HCT116 (cell line): ENCODE results near the gene BPIFB1. TPM values are rescaled to one million over a fixed set of nuclear protein-coding genes. Genes with fewer than 3 reads are reported as not detected.

ENCODE experiments used
- ATAC-seq: fragments of 200-7000 bp; cut with Tn5 transposase; 2 replicates; pipeline ENCODE4 v1.9.1; 2020; ENCODE audit warnings: mild to moderate bottlenecking, moderate library complexity
- BruUV-seq: library from RNA; stranded (reverse); fragments of 400-500 nt; replicated peaks from 2 replicates; lab custom pipeline; 2021; lab: Mats Ljungman, UMichigan
- CTCF ChIA-PET: fragments of 300-600 bp; sonication (Branson Sonifier 250); formaldehyde crosslinking; loops from one replicate; lab custom pipeline; 2021; ENCODE audit warnings: antibody characterized with exemption; lab: Charles Lee
- POLR2A ChIA-PET: fragments of 300-600, 350-600 bp; sonication (Branson Sonifier 250); formaldehyde crosslinking; loops from one replicate; lab custom pipeline; 2021; ENCODE audit warnings: antibody characterized with exemption; lab: Charles Lee
- RAD21 ChIA-PET, 2 experiments: fragments of 300-600 bp; sonication (Branson Sonifier 250); formaldehyde crosslinking; loops; one replicate each; lab custom pipeline; 2023; ENCODE audit warnings: low total read pairs in 2 of 2; ENCODE audit not compliant: uncharacterized antibody in 2 of 2, unreplicated experiment in 2 of 2, low non-redundant PET in 1 of 2; lab: Charles Lee
- DNase-seq: peaks from one replicate; pipeline ENCODE4 v3.0.0-alpha.2; 2010; ENCODE audit warnings: low read depth, low spot score
- H2AFZ ChIP-seq: fragments of 200-600 bp; shearing (Covaris generic), sonication (generic); 2 replicates; pipeline ENCODE4 v1.6.1; 2017; ENCODE audit warnings: low read depth, mixed run types, mixed read lengths, antibody characterized with exemption, low read length; ENCODE audit not compliant: poor library complexity, severe bottlenecking
- H3K27ac ChIP-seq: 2 replicates; pipeline ENCODE4 v1.5.1; 2012; ENCODE audit warnings: low read depth, low read length
- H3K27me3 ChIP-seq: fragments of 200-600 bp; sonication (generic); 2 replicates; pipeline ENCODE4 v1.6.1; 2016; ENCODE audit warnings: mixed run types, low read length, mixed read lengths; ENCODE audit not compliant: insufficient read depth
- H3K36me3 ChIP-seq, 2 experiments: fragments of 200-500 bp in 1 of 2; fragments of 200-600 bp in 1 of 2; sonication (Bioruptor generic) in 1 of 2; sonication (generic) in 1 of 2; 2 replicates each; pipeline versions ENCODE4 v1.5.1 to v1.6.1; 2014 to 2016; ENCODE audit warnings: low read length in 2 of 2, inconsistent platforms in 1 of 2, mixed read lengths in 1 of 2, mixed run types in 1 of 2; ENCODE audit not compliant: insufficient read depth in 2 of 2, control insufficient read depth in 1 of 2
- H3K4me1 ChIP-seq, 2 experiments: fragments of 200-600 bp in 1 of 2; sonication (generic) in 1 of 2; 2 replicates each; pipeline versions ENCODE4 v1.5.1 to v1.6.1; 2012 to 2017; ENCODE audit warnings: low read length in 2 of 2, inconsistent platforms in 1 of 2, mild to moderate bottlenecking in 1 of 2, mixed read lengths in 1 of 2, mixed run types in 1 of 2, moderate library complexity in 1 of 2; ENCODE audit not compliant: insufficient read depth in 2 of 2, control insufficient read depth in 1 of 2
- H3K4me2 ChIP-seq: fragments of 200-600 bp; sonication (generic); 2 replicates; pipeline ENCODE4 v1.6.1; 2017; ENCODE audit warnings: mixed run types, low read length, mixed read lengths
- H3K4me3 ChIP-seq, 2 experiments: fragments of 200-600 bp in 1 of 2; sonication (generic) in 1 of 2; replicated peaks in 1 of 2; 2 replicates each; pipeline ENCODE4 v1.5.1; 2011 to 2016; ENCODE audit warnings: low read length in 2 of 2, control low read depth in 1 of 2, low read depth in 1 of 2, mild to moderate bottlenecking in 1 of 2, mixed read lengths in 1 of 2, mixed run types in 1 of 2
- H3K79me2 ChIP-seq: fragments of 200-600 bp; sonication (generic); 2 replicates; pipeline ENCODE4 v1.6.1; 2017; ENCODE audit warnings: mild to moderate bottlenecking, mixed run types, low read length, moderate library complexity, mixed read lengths; ENCODE audit not compliant: insufficient read depth
- H3K9ac ChIP-seq: fragments of 200-600 bp; sonication (generic); 2 replicates; pipeline ENCODE4 v1.6.1; 2016; ENCODE audit warnings: low read length, mixed read lengths
- H3K9me2 ChIP-seq: fragments of 200-600 bp; sonication (generic), shearing (Covaris generic); 2 replicates; pipeline ENCODE4 v1.6.1; 2017; ENCODE audit warnings: mixed run types, mild to moderate bottlenecking, moderate library complexity; ENCODE audit not compliant: insufficient read depth
- H3K9me3 ChIP-seq, 2 experiments: fragments of 200-500 bp in 1 of 2; fragments of 200-600 bp in 1 of 2; sonication (Bioruptor generic) in 1 of 2; sonication (generic) in 1 of 2; 2 replicates each; pipeline ENCODE4 v1.6.1; 2014 to 2017; ENCODE audit warnings: low read length in 2 of 2, mixed read lengths in 2 of 2, inconsistent platforms in 1 of 2, low read depth in 1 of 2, mild to moderate bottlenecking in 1 of 2, mixed run types in 1 of 2, moderate library complexity in 1 of 2; ENCODE audit not compliant: control insufficient read depth in 1 of 2, insufficient read depth in 1 of 2
- H4K20me1 ChIP-seq: fragments of 200-600 bp; sonication (generic), shearing (Covaris generic); 2 replicates; pipeline ENCODE4 v1.6.1; 2017; ENCODE audit warnings: mixed run types, mild to moderate bottlenecking, moderate library complexity; ENCODE audit not compliant: insufficient read depth
- CTCF ChIP-seq, 3 experiments: fragments of 200-600 bp in 1 of 3; sonication (generic) in 1 of 3; IDR thresholded peaks in 2 of 3; conservative IDR thresholded peaks in 1 of 3; 2 replicates each; pipeline ENCODE4 v1.5.1; 2012 to 2017; ENCODE audit warnings: low read depth in 2 of 3, low read length in 2 of 3, antibody characterized with exemption in 1 of 3, borderline replicate concordance in 1 of 3, control low read depth in 1 of 3, mild to moderate bottlenecking in 1 of 3, mixed read lengths in 1 of 3, mixed run types in 1 of 3, moderate library complexity in 1 of 3; ENCODE audit not compliant: insufficient read depth in 1 of 3
- ELF1 ChIP-seq: IDR thresholded peaks from 2 replicates; pipeline ENCODE4 v1.6.1; 2012; ENCODE audit warnings: low read depth, borderline replicate concordance
- EZH2 ChIP-seq: fragments of 200-600 bp; sonication (generic); IDR thresholded peaks from 2 replicates; pipeline ENCODE4 v1.6.1; 2017; ENCODE audit warnings: antibody characterized with exemption, mixed run types
- JUND ChIP-seq: IDR thresholded peaks from 2 replicates; pipeline ENCODE4 v1.6.1; 2012
- POLR2AphosphoS5 ChIP-seq: IDR thresholded peaks from 2 replicates; pipeline ENCODE4 v1.6.1; 2011; ENCODE audit warnings: mild to moderate bottlenecking, low read depth, low read length, moderate library complexity
- RAD21 ChIP-seq: IDR thresholded peaks from 2 replicates; pipeline ENCODE4 v1.6.1; 2012; ENCODE audit warnings: low read depth, mild to moderate bottlenecking
- REST ChIP-seq: IDR thresholded peaks from 2 replicates; pipeline ENCODE4 v1.6.1; 2012; ENCODE audit warnings: low read depth
- SIN3A ChIP-seq: IDR thresholded peaks from 2 replicates; pipeline ENCODE4 v1.6.1; 2012; ENCODE audit warnings: low read depth
- SRF ChIP-seq: IDR thresholded peaks from 2 replicates; pipeline ENCODE4 v1.6.1; 2012; ENCODE audit warnings: low read depth
- YY1 ChIP-seq: IDR thresholded peaks from 2 replicates; pipeline ENCODE4 v1.6.1; 2011; ENCODE audit warnings: low read length, low read depth, moderate library complexity, mild to moderate bottlenecking; ENCODE audit not compliant: insufficient replicate concordance; ENCODE audit errors: extremely low read depth
- ZBTB33 ChIP-seq: IDR thresholded peaks from 2 replicates; pipeline ENCODE4 v1.6.1; 2011; ENCODE audit warnings: mild to moderate bottlenecking, low read length, moderate library complexity; ENCODE audit not compliant: insufficient replicate concordance; ENCODE audit errors: extremely low read depth
- ZNF274 ChIP-seq: fragments of 200-500 bp; sonication (Bioruptor generic); IDR thresholded peaks from 2 replicates; pipeline ENCODE4 v1.6.1; 2014; ENCODE audit warnings: mild to moderate bottlenecking, low read depth, low read length, inconsistent platforms
- intact Hi-C: fragments of 100-400 bp; cut with micrococcal nuclease; formaldehyde crosslinking; loops from 2 replicates; pipeline ENCODE4 v1.10.0; 2022
- total RNA-seq: library from RNA; stranded (reverse); gene quantifications from one replicate; pipeline ENCODE4 v1.2.1, GENCODE V29; 2021; ENCODE audit not compliant: unreplicated experiment

The BPIFB1 gene
- total RNA-seq, 1 experiment from 2014 or later, result 0.17 TPM

- Histone ChIP-seq H3K27ac (no peak overlapping the region), H3K79me2 (no peaks in the 10 kb centered on the region), H3K9ac (no peak overlapping the region), H3K4me2 (no peak overlapping the region), H3K36me3 (no peaks in the 10 kb centered on the region), H3K9me3 (no peaks in the 10 kb centered on the region), H4K20me1 (no peaks in the 10 kb centered on the region), H3K9me2 (no peaks in the 10 kb centered on the region)
- BruUV-seq, result no TSS peak
- POLR2A ChIA-PET, result no interaction called here
- CTCF ChIA-PET, result no interaction called here
- no peak for ATAC-seq
- no peak for DNase-seq
- RAD21 ChIA-PET, result no interaction called here
- TF ChIP-seq POLR2AphosphoS5, result no peak
- no peak for TF ChIP-seq CTCF (IDR thresholded peaks at IDR 0.05 in 2 of 3, conservative IDR thresholded peaks at IDR 0.05 in 1 of 3; ENCODE audit: borderline replicate concordance in 1 of 3, insufficient read depth in 1 of 3, low read depth in 2 of 3, low read length in 2 of 3)
- TF ChIP-seq SRF, result no peak
- TF ChIP-seq JUND, result no peak
- TF ChIP-seq ELF1, result no peak
- TF ChIP-seq, all 23 proteins: peak for 0
- no peaks in the 10 kb centered on the region for H3K4me1 ChIP-seq
- no peak overlapping the region for H2AFZ ChIP-seq
- no peaks in the 10 kb centered on the region for H3K27me3 ChIP-seq
- intact Hi-C loops, result no loop called here
- H3K4me3 ChIP-seq, result no peak overlapping the region
Observed at GRCh38 chr20:33312583-33312982, 29.6 kb downstream of the BPIFB1 start.

- CTCF ChIA-PET, result interaction anchor here (0.7 to 1.3 kb wide), 2 partner anchors 8 to 51 kb away, joined by 3 to 4 read pairs; no protein-coding TSS in a partner anchor
- RAD21 ChIA-PET, result no interaction called here
- BruUV-seq, result no TSS peak
- TF ChIP-seq YY1 (no peak), SRF (no peak), RAD21 (no peak), REST (no peak), ZBTB33 (no peak), ZNF274 (no peak), EZH2 (no peak), SIN3A (no peak)
Observed at GRCh38 chr20:33313686-33314314, 30.8 kb downstream of the BPIFB1 start.

More at GRCh38 chr20:33313686-33314314, 30.8 kb downstream of the BPIFB1 start:
- Histone ChIP-seq H3K9me3 (no peaks in the 10 kb centered on the region), H3K27me3 (no peaks in the 10 kb centered on the region), H4K20me1 (no peaks in the 10 kb centered on the region), H3K36me3 (no peaks in the 10 kb centered on the region), H2AFZ (no peak overlapping the region), H3K9me2 (no peaks in the 10 kb centered on the region), H3K4me3 (no peak overlapping the region), H3K4me2 (no peak overlapping the region), H3K79me2 (no peaks in the 10 kb centered on the region), H3K27ac (no peak overlapping the region), H3K4me1 (no peaks in the 10 kb centered on the region), H3K9ac (no peak overlapping the region)
- intact Hi-C loops, result no loop called here
- POLR2A ChIA-PET, result no interaction called here
- DNase-seq (no peak), ATAC-seq (no peak)
